ENCODE results near the gene R3HDM1.

DNA sequence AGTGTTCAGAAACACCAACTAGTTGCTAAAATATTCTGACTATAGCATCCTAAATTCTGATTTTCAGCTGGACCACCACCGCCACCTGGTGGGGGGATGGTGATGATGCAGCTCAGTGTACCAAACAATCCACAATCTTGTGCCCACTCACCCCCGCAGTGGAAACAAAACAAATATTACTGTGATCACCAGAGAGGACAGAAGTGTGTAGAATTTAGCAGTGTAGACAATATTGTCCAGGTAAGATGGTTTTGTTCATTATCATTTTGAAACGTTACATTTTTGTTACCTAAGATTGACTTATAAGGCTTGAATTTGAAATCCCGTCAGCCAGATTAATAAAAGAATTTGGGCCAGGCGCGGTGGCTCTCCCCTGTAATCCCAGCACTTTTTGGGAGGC lies 178.7 kb downstream of the R3HDM1 start:
- TF ChIP-seq GATA3 (IDR thresholded peaks at IDR 0.05; ENCODE audit: low read depth, low read length), result no peak
- no peak for TF ChIP-seq GATA2 (IDR thresholded peaks at IDR 0.05; ENCODE audit: low read depth, low read length)

Measured in SH-SY5Y (cell line).